ENCODE data around the gene NAA38.

Gene NAA38

GRCh38 chr17:7841396-7841914 lies 15.9 kb downstream of the NAA38 start:
- peak; percentile 94 for DNase-seq

GRCh38 chr17:7840875-7841274 lies 16.5 kb downstream of the NAA38 start:
- no peak for DNase-seq

- DNase-seq, result no peak
These were observed 16.9 kb downstream of the NAA38 start for GRCh38 chr17:7840441-7840840.

GRCh38 chr17:7839876-7840261 lies 17.5 kb downstream of the NAA38 start:
- peak; percentile 66 for DNase-seq

- DNase-seq, result no peak
These were observed 18.0 kb downstream of the NAA38 start for GRCh38 chr17:7839190-7839875.

GRCh38 chr17:7838090-7839075 lies 19.0 kb downstream of the NAA38 start:
- peak; percentile 90 for DNase-seq

- no peak for DNase-seq
These were observed 19.8 kb downstream of the NAA38 start for GRCh38 chr17:7837408-7838088.

- DNase-seq, result peak; percentile 94
These were observed 20.6 kb downstream of the NAA38 start for GRCh38 chr17:7836596-7837407.

GRCh38 chr17:7835814-7836595 lies 21.4 kb downstream of the NAA38 start:
- peak; percentile 74 for DNase-seq

- DNase-seq, result peak; percentile 99
These were observed 22.2 kb downstream of the NAA38 start for GRCh38 chr17:7834957-7835813.

- no peak for DNase-seq
These were observed 22.8 kb downstream of the NAA38 start for GRCh38 chr17:7834542-7834956.

GRCh38 chr17:7833795-7834541 lies 23.4 kb downstream of the NAA38 start, which contains the start of gene KDM6B:
KDM6B (plus strand) TSS chr17:7834217; CDS start chr17:7845555, 11,338 bp downstream.
- DNase-seq, result peak; percentile 85

- no peak for DNase-seq
These were observed 24.2 kb downstream of the NAA38 start for GRCh38 chr17:7833011-7833794.

GRCh38 chr17:7832431-7832830 lies 24.9 kb downstream of the NAA38 start:
- no peak for DNase-seq

GRCh38 chr17:7831233-7831632 lies 26.1 kb downstream of the NAA38 start:
- DNase-seq, result no peak

- DNase-seq, result no peak
These were observed 26.7 kb downstream of the NAA38 start for GRCh38 chr17:7830616-7831015.

GRCh38 chr17:7825206-7825990 lies 32.0 kb downstream of the NAA38 start:
- no peak for DNase-seq
